HG03175 (cell line): ENCODE measurements around the gene RC3H2.
"Not testable (repeated sequence)": the region's sequence is repeated elsewhere in the genome, so short reads cannot be mapped to it uniquely, and the experiment has no call there.

Experiments used
- ATAC-seq: cut with Tn5 transposase; IDR thresholded peaks from one replicate; pipeline ENCODE4 v1.9.1; 2021; ENCODE audit warnings: mild to moderate bottlenecking, moderate library complexity; ENCODE audit not compliant: unreplicated experiment

The RC3H2 gene

DNA sequence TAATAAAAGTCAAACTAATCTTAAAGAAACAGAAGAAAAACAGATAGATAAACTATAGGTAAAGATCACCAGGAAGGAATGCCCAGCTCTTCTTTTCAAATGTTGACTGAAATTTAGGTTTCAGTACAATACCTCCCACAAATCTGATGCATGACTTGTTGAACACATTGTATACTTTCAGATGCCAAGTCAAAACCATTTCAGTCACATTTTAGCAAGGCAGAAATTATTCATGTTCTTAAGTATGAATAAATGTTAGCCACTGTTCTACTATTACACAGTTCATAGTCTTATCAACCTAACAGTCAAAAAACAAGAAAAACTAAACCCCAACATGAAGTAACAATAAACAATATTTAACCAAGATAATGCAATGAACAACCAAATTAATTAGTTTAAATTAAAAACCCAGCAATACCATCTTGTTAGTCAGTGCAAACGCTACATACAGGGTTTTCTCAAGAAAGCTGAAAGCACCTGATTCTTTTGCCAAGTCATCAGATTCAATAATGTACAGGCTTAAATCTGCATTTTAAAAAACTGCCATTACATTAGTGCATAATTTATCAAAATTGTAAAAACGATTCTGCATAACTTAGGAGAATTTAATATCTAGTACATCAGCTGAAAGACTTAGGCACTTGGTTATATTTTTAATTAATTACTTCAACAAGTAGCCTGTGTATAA, 56.8 kb downstream of the RC3H2 start:
- no peak for ATAC-seq

DNA sequence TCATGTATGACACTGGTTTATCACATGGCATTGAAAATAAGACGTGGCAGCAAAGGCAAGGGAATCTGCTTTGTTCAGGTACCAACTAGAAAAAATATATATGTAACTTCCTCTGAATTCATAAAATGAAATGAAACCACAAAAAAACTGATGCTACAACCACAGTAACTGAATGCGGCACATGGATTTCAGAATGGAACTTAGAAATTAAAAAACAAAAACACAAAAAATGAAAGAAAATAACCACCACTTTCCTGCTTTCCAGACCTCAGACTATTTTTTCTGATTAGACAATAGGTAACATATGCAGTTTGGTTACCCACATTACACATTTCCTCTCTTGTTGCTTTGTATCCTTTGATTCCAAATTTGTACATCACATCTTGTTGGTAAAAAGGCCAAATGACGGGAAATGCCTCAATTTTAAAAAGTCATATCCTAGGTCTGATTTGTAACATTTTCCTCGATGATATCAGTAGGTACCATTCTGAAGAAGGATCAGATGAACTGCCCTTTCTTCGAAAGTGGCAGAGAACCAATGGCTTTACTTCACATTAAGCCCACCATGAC, 58.7 kb downstream of the RC3H2 start:
- ATAC-seq = no peak

- ATAC-seq = no peak
Measured at GRCh38 chr9:122845116-122845515, 60.0 kb downstream of the RC3H2 start.

DNA sequence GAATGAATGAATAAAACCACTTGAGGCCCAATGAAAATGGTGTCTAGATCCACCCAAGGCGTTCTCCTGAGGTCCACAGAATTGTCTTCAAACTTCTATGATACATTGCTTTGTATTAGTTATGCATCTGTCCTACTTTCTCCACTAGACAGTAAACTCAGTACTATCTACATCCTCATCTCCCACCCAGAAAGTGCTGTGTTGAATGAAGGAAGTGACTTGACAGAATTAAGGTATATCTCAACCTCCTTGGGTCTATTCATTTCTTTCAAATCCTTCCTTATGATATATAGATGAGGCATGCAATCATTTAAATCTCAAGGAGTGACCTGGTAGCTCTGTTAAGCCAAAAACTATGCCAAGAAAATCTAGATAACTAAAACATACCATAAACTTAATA, 61.0 kb downstream of the RC3H2 start:
- ATAC-seq = no peak

- ATAC-seq = no peak
Measured at GRCh38 chr9:122841501-122841900, 63.7 kb downstream of the RC3H2 start.

- not testable (repeated sequence) for ATAC-seq
Measured at GRCh38 chr9:122838441-122838840, 66.7 kb downstream of the RC3H2 start.

DNA sequence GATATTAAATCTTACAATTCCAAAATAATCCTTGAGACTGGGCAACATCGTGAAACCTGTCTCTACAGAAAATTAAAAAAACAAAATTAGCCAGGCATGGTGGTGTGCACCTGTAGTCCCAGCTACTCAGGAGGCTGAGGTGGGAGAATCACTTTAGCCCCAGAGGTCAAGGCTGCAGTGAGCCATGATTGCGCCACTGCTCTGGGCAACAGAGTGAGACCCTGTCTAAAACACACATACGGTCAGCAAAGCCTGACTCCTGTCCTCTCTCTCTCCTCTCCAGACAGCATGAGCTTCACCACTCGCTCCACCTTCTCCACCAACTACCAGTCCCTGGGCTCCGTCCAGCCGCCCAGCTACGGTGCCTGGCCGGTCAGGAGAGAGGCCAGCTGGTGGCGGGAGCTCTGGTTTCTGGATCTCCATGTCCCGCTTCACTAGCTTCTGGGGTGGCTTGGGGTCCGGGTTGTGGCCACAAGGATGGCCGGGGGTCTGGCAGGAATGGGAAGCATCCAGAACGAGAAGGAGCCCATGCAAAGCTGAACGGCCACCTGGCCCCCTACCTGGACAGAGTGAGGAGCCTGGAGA, 67.8 kb downstream of the RC3H2 start:
- ATAC-seq = no peak

- ATAC-seq = no peak
Measured at GRCh38 chr9:122835313-122835731, 69.8 kb downstream of the RC3H2 start.

DNA sequence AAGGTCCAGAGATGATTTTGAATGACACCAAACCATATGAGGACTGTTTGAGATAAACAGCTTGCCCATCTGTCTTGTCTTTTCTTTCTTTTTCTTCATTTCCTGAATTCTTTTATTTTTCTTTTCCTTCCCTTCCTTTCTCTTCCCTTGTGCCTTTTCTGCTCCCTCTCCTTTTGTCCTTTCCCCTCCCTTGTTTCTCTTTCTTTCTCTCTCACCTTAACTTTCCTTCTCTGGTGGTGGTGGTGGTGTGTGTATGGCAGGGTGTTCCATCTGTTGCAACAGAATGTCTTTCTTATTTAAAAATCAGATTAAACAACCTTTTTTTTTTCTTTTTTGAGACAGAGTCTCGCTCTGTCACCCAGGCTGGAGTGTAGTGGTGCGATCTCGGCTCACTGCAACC, 73.0 kb downstream of the RC3H2 start:
- ATAC-seq = no peak

GRCh38 chr9:122828965-122829284, 76.2 kb downstream of the RC3H2 start:
- ATAC-seq = not testable (repeated sequence)

GRCh38 chr9:122827761-122828093, 77.4 kb downstream of the RC3H2 start:
- no peak for ATAC-seq

DNA sequence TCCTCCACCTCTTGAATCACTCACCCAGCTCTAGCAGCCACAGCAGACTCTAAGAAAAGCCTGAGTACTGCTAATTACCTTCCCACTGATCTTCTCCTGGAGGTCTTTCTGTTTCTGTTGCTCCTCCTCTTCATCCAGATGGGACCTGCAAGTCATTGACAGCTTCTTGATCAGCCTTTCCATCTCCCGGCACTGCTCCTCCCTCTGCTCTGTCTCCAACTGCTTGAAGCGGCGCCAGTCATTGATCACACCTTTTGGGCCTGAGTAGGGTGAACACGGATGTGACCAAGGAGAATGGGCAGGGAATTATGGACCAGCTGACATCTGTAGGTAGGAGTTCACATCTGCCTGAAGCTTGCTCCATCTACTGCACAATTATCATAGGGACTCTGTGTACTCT, 82.2 kb downstream of the RC3H2 start:
- no peak for ATAC-seq

- ATAC-seq = no peak
Measured at GRCh38 chr9:122822056-122822455, 83.1 kb downstream of the RC3H2 start.

GRCh38 chr9:122821278-122821943, 83.7 kb downstream of the RC3H2 start:
- ATAC-seq = no peak

DNA sequence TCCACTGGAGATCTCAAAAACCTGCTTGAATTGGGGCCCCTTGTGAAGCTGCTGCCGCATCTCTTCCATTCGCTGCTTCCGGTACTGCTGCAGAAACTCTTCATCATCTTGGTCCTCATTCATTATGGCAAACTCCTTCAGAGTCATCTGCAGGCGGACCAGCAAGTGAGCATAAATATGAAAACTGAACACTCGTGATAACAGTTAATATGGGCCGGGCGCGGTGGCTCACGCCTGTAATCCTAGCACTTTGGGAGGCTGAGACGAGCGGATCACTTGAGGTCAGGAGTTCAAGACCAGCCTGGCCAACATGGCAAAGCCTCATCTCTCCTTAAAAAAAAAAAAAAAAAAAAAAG, 84.7 kb downstream of the RC3H2 start:
- ATAC-seq = no peak

- no peak for ATAC-seq
Measured at GRCh38 chr9:122819791-122820489, 85.2 kb downstream of the RC3H2 start.

DNA sequence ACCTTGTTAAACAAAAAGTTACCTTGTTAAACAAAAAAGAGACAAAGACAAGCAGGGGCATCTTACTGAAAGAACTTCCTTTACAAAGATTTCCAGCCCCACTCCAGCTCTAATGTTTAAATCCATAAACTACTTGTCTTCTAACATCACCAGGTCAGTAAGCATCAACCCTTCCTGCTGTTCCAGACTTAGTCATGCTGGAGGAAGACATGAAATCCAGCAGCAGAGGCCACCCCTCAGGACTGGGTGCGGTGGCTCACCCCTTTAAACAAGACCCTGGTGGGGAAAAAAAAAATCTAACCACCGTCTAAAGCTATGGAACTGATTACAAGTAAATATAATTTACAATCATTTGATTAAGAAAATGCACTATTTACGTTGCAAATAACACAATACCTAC, 85.8 kb downstream of the RC3H2 start:
- no peak for ATAC-seq

GRCh38 chr9:122816163-122816867, 88.8 kb downstream of the RC3H2 start:
- no peak for ATAC-seq

DNA sequence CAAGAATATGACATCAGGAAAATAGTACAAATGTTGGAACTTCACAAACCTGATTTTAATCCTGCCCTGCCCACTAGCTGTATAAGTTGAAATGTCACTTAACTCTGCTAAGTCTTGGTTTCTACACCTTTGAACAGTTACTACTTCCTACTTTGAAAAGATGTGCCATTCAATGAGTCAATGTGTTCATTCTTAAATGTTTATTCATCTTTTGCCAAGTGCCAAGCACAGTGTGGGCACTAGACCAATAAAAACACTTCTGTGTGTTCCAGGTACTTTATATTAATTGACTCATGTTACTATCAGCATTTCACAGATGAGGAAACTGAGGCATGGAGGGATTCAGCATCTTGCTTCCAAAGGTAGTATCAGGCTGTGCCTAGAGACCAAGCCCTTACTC, 89.6 kb downstream of the RC3H2 start:
- ATAC-seq = no peak

DNA sequence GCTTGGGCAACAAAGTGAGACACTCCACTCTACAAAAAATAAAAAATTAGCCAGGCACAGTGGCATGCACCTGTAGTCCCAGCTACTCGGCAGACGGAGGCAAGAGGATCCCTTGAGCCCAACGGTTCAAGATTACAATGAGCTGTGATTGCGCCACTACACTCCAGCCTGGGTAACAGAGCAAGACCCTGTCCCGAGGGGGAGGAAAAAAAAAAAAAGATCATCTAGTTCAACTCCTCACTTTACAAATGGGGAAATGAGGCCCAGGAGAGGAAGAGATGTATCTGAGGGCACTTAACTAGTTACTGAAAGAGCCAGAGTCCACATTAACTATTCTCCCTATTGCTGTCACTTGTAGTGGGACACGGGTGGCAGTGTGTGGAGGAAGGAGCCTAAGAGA, 90.6 kb downstream of the RC3H2 start:
- ATAC-seq = no peak

GRCh38 chr9:122812736-122813135, 92.4 kb downstream of the RC3H2 start:
- no peak for ATAC-seq
